ENCODE measurements around the gene DCLRE1B.
"Not testable (repeated sequence)": the region's sequence is repeated elsewhere in the genome, so short reads cannot be mapped to it uniquely, and the experiment has no call there.

DCLRE1B gene

GRCh38 chr1:113928941-113929749 lies 24.0 kb downstream of the DCLRE1B start, which contains the start of gene HIPK1:
TSS of gene HIPK1 (plus strand) at chr1:113929324.
- DNase-seq: peak; percentile 92

GRCh38 chr1:113929750-113930498 lies 24.8 kb downstream of the DCLRE1B start:
- peak; percentile 39 to 57 for DNase-seq

- DNase-seq: no peak
Measured at GRCh38 chr1:113930499-113931161, 25.5 kb downstream of the DCLRE1B start.

GRCh38 chr1:113931451-113931851 lies 26.3 kb downstream of the DCLRE1B start:
- no peak for DNase-seq

- DNase-seq: no peak
Measured at GRCh38 chr1:113934006-113934405, 28.9 kb downstream of the DCLRE1B start.

- no peak for DNase-seq
Measured at GRCh38 chr1:113934511-113935055, 29.5 kb downstream of the DCLRE1B start.

- DNase-seq: no peak
Measured at GRCh38 chr1:113935176-113935575, 30.1 kb downstream of the DCLRE1B start.

GRCh38 chr1:113935970-113936369 lies 30.8 kb downstream of the DCLRE1B start:
- no peak for DNase-seq

- DNase-seq: no peak
Measured at GRCh38 chr1:113937146-113937545, 32.0 kb downstream of the DCLRE1B start.

GRCh38 chr1:113938192-113938591 lies 33.1 kb downstream of the DCLRE1B start:
- no peak for DNase-seq

GRCh38 chr1:113940365-113941244 lies 35.5 kb downstream of the DCLRE1B start:
- DNase-seq: no peak

- DNase-seq: no peak
Measured at GRCh38 chr1:113941245-113941559, 36.1 kb downstream of the DCLRE1B start.

- no peak for DNase-seq
Measured at GRCh38 chr1:113942527-113942926, 37.4 kb downstream of the DCLRE1B start.

- no peak for DNase-seq
Measured at GRCh38 chr1:113943028-113943811, 38.1 kb downstream of the DCLRE1B start.

- no peak for DNase-seq
Measured at GRCh38 chr1:113945329-113945728, 40.2 kb downstream of the DCLRE1B start.

- DNase-seq: no peak
Measured at GRCh38 chr1:113946112-113946511, 41.0 kb downstream of the DCLRE1B start.

- DNase-seq: no peak
Measured at GRCh38 chr1:113946678-113947387, 41.7 kb downstream of the DCLRE1B start.

GRCh38 chr1:113947388-113948107 lies 42.4 kb downstream of the DCLRE1B start:
- no peak for DNase-seq

GRCh38 chr1:113948151-113948550 lies 43.0 kb downstream of the DCLRE1B start:
- DNase-seq: not testable (repeated sequence)

GRCh38 chr1:113949007-113949406 lies 43.9 kb downstream of the DCLRE1B start:
- no peak for DNase-seq

Measured in hippocampal formation (tissue), 2 donors.